H9 (cell line): ENCODE measurements around the gene GGTLC2. TPM values are rescaled to one million over a fixed set of nuclear protein-coding genes. Genes with fewer than 3 reads are reported as not detected.

ENCODE experiments used
- DNase-seq: peaks from one replicate; pipeline ENCODE4 v3.0.0-alpha.2; 2017
- H2AFZ ChIP-seq: one replicate; pipeline ENCODE4 v1.6.1; 2013; ENCODE audit warnings: mild to moderate bottlenecking, low read length, control low read depth, moderate library complexity
- H2AK5ac ChIP-seq: 2 replicates; pipeline ENCODE4 v1.6.1; 2013; ENCODE audit warnings: low read length, control low read depth, mixed read lengths; ENCODE audit not compliant: insufficient read length
- H2BK120ac ChIP-seq: one replicate; pipeline ENCODE4 v1.6.1; 2013; ENCODE audit warnings: low read depth, mild to moderate bottlenecking, low read length, control low read depth, inconsistent platforms; ENCODE audit not compliant: poor library complexity, severe bottlenecking
- H2BK12ac ChIP-seq: 2 replicates; pipeline ENCODE4 v1.6.1; 2013; ENCODE audit warnings: low read length, control low read depth, mixed read lengths, low read depth; ENCODE audit not compliant: insufficient read length
- H2BK15ac ChIP-seq: 2 replicates; pipeline ENCODE4 v1.6.1; 2013; ENCODE audit warnings: low read depth, low read length, control low read depth
- H2BK20ac ChIP-seq: one replicate; pipeline ENCODE4 v1.6.1; 2013; ENCODE audit warnings: low read depth, mild to moderate bottlenecking, low read length, control low read depth, inconsistent platforms; ENCODE audit not compliant: poor library complexity, severe bottlenecking
- H2BK5ac ChIP-seq: 2 replicates; pipeline ENCODE4 v1.6.1; 2013; ENCODE audit warnings: low read length, control low read depth, mixed read lengths; ENCODE audit not compliant: insufficient read length
- H3K14ac ChIP-seq: 2 replicates; pipeline ENCODE4 v1.6.1; 2013; ENCODE audit warnings: low read length, control low read depth; ENCODE audit not compliant: insufficient read depth
- H3K18ac ChIP-seq: 2 replicates; pipeline ENCODE4 v1.6.1; 2013; ENCODE audit warnings: low read depth, mild to moderate bottlenecking, mixed read lengths, low read length, control low read depth; ENCODE audit not compliant: insufficient read length
- H3K23ac ChIP-seq: 2 replicates; pipeline ENCODE4 v1.6.1; 2013; ENCODE audit warnings: low read length, control low read depth, mixed read lengths, low read depth; ENCODE audit not compliant: insufficient read length
- H3K23me2 ChIP-seq: 2 replicates; pipeline ENCODE4 v1.6.1; 2013; ENCODE audit warnings: low read depth, mild to moderate bottlenecking, mixed read lengths, low read length, control low read depth; ENCODE audit not compliant: insufficient read length, poor library complexity, severe bottlenecking
- H3K27ac ChIP-seq: 2 replicates; pipeline ENCODE4 v1.5.1; 2013; ENCODE audit warnings: low read length, control low read depth, mixed read lengths, low read depth; ENCODE audit not compliant: insufficient read length
- H3K27me3 ChIP-seq: 2 replicates; pipeline ENCODE4 v1.6.1; 2013; ENCODE audit warnings: low read length, control low read depth, inconsistent platforms; ENCODE audit not compliant: insufficient read depth
- H3K4ac ChIP-seq: 2 replicates; pipeline ENCODE4 v1.6.1; 2013; ENCODE audit warnings: low read depth, mild to moderate bottlenecking, control low read depth, inconsistent platforms, low read length, moderate library complexity
- H3K4me1 ChIP-seq: 2 replicates; pipeline ENCODE4 v1.6.1; 2013; ENCODE audit warnings: low read length, control low read depth, inconsistent platforms; ENCODE audit not compliant: insufficient read depth
- H3K4me2 ChIP-seq: 2 replicates; pipeline ENCODE4 v1.6.1; 2013; ENCODE audit warnings: low read length, control low read depth, mixed read lengths; ENCODE audit not compliant: insufficient read length, insufficient read depth
- H3K56ac ChIP-seq: 2 replicates; pipeline ENCODE4 v1.6.1; 2013; ENCODE audit warnings: low read depth, mild to moderate bottlenecking, mixed read lengths, low read length, control low read depth; ENCODE audit not compliant: insufficient read length
- H3K79me1 ChIP-seq: 2 replicates; pipeline ENCODE4 v1.6.1; 2013; ENCODE audit warnings: low read depth, mild to moderate bottlenecking, moderate library complexity, low read length, control low read depth, inconsistent platforms; ENCODE audit not compliant: insufficient read depth, poor library complexity, severe bottlenecking
- H3K79me2 ChIP-seq: 2 replicates; pipeline ENCODE4 v1.6.1; 2013; ENCODE audit warnings: low read length, control low read depth, inconsistent platforms; ENCODE audit not compliant: insufficient read depth
- H3K9ac ChIP-seq: 2 replicates; pipeline ENCODE4 v1.6.1; 2013; ENCODE audit warnings: low read length, control low read depth, mixed read lengths; ENCODE audit not compliant: insufficient read length; ENCODE audit errors: extremely low read depth
- H3K9me3 ChIP-seq: one replicate; pipeline ENCODE4 v1.6.1; 2013; ENCODE audit warnings: low read depth, low read length, inconsistent platforms; ENCODE audit not compliant: control insufficient read depth
- H3T11ph ChIP-seq: one replicate; pipeline ENCODE4 v1.6.1; 2013; ENCODE audit warnings: mild to moderate bottlenecking, low read length, control low read depth, inconsistent platforms
- H4K20me1 ChIP-seq: one replicate; pipeline ENCODE4 v1.6.1; 2013; ENCODE audit not compliant: control insufficient read depth, insufficient read length, insufficient read depth
- H4K5ac ChIP-seq: 2 replicates; pipeline ENCODE4 v1.6.1; 2013; ENCODE audit warnings: low read depth, mild to moderate bottlenecking, mixed read lengths, low read length, control low read depth; ENCODE audit not compliant: insufficient read length
- H4K8ac ChIP-seq: replicated peaks from 2 replicates; pipeline ENCODE4 v1.6.1; 2013; ENCODE audit warnings: low read length, control low read depth, mixed read lengths, low read depth; ENCODE audit not compliant: insufficient read length
- H4K91ac ChIP-seq: 2 replicates; pipeline ENCODE4 v1.6.1; 2013; ENCODE audit warnings: low read depth, mild to moderate bottlenecking, moderate library complexity, mixed read lengths, low read length, control low read depth; ENCODE audit not compliant: insufficient read length
- H3K27ac Mint-ChIP-seq, 3 experiments: 2 replicates in 2 of 3; 3 replicates in 1 of 3; pipeline ENCODE4 v1.8.0; 2020 to 2021; ENCODE audit warnings: mixed read lengths in 3 of 3, mild to moderate bottlenecking in 1 of 3, moderate library complexity in 1 of 3
- H3K27me3 Mint-ChIP-seq: 2 replicates; pipeline ENCODE4 v1.8.0; 2021; ENCODE audit warnings: low read depth, mild to moderate bottlenecking, moderate library complexity, mixed read lengths
- H3K36me3 Mint-ChIP-seq, 3 experiments: 2 replicates in 2 of 3; 3 replicates in 1 of 3; pipeline ENCODE4 v1.8.0; 2020 to 2021; ENCODE audit warnings: low read depth in 3 of 3, mixed read lengths in 3 of 3; ENCODE audit not compliant: insufficient read depth in 1 of 3
- H3K4me1 Mint-ChIP-seq, 2 experiments: 2 replicates each; pipeline ENCODE4 v1.8.0; 2020; ENCODE audit warnings: mixed read lengths in 2 of 2
- H3K4me3 Mint-ChIP-seq, 2 experiments: 2 replicates in 1 of 2; 3 replicates in 1 of 2; pipeline ENCODE4 v1.8.0; 2020 to 2021; ENCODE audit warnings: mild to moderate bottlenecking in 2 of 2, mixed read lengths in 2 of 2, moderate library complexity in 1 of 2
- H3K9me3 Mint-ChIP-seq, 2 experiments: 2 replicates in 1 of 2; 3 replicates in 1 of 2; pipeline ENCODE4 v1.8.0; 2020; ENCODE audit warnings: mild to moderate bottlenecking in 2 of 2, mixed read lengths in 2 of 2, moderate library complexity in 1 of 2
- WGBS: extraction: QIAGEN DNeasy Blood & Tissue Kit; methylation state at CpG from one replicate; pipeline ENCODE4 v1.1.7; 2013; ENCODE audit warnings: missing lambda C conversion rate, low lambda C conversion rate, mixed read lengths; ENCODE audit not compliant: insufficient read length; ENCODE audit errors: extremely low coverage; 5-methylcytosine and 5-hydroxymethylcytosine counted together
- total RNA-seq: library from RNA; stranded (reverse); gene quantifications from 2 replicates; pipeline ENCODE4 v1.2.1, GENCODE V29; 2021
- TF ChIP-seq, protein P1 (sequence below): fragments of 200-600 bp; sonication (generic); conservative IDR thresholded peaks from 3 replicates; pipeline ENCODE4 v1.8.0; 2021; ENCODE audit warnings: antibody characterized with exemption, mild to moderate bottlenecking

The GGTLC2 gene
- total RNA-seq, 1 experiment from 2014 or later = not detected

- Histone ChIP-seq H3K56ac (no peak overlapping the region), H2BK15ac (no peak overlapping the region), H3K9me3 (no peaks in the 10 kb centered on the region), H4K91ac (no peak overlapping the region), H2BK12ac (no peak overlapping the region), H3K79me2 (no peaks in the 10 kb centered on the region), H4K5ac (no peak overlapping the region), H3K27me3 (peaks cover 20% of the 10 kb centered on the region; the same call in 1 of the 2 replicates), H3K27ac (no peak overlapping the region), H2BK5ac (no peak overlapping the region), H3T11ph (no peak overlapping the region), H3K23me2 (no peaks in the 10 kb centered on the region), H2BK120ac (no peak overlapping the region), H2AFZ (no peak overlapping the region), H4K8ac (no peak overlapping the region), H3K4me1 (no peaks in the 10 kb centered on the region), H3K23ac (no peak overlapping the region), H2BK20ac (no peak overlapping the region), H3K4ac (no peak overlapping the region), H3K18ac (no peak overlapping the region), H3K9ac (no peak overlapping the region), H3K14ac (no peak overlapping the region), H3K79me1 (no peaks in the 10 kb centered on the region), H2AK5ac (no peak overlapping the region), H4K20me1 (no peaks in the 10 kb centered on the region), H3K4me2 (no peak overlapping the region)
- DNase-seq = no peak
- Mint-ChIP-seq H3K27ac (no peak overlapping the region), H3K4me1 (0 out of 4 replicates have a peak, but pooled peaks cover 0 to 3% of the 10 kb centered on the region in 2 experiments), H3K27me3 (peaks cover 100% of the 10 kb centered on the region), H3K36me3 (no peaks in the 10 kb centered on the region), H3K9me3 (no peaks in the 10 kb centered on the region), H3K4me3 (no peak overlapping the region)
- WGBS = no CpG with 5 or more reads among the region's 5 CpGs
- TF ChIP-seq, protein P1, sequence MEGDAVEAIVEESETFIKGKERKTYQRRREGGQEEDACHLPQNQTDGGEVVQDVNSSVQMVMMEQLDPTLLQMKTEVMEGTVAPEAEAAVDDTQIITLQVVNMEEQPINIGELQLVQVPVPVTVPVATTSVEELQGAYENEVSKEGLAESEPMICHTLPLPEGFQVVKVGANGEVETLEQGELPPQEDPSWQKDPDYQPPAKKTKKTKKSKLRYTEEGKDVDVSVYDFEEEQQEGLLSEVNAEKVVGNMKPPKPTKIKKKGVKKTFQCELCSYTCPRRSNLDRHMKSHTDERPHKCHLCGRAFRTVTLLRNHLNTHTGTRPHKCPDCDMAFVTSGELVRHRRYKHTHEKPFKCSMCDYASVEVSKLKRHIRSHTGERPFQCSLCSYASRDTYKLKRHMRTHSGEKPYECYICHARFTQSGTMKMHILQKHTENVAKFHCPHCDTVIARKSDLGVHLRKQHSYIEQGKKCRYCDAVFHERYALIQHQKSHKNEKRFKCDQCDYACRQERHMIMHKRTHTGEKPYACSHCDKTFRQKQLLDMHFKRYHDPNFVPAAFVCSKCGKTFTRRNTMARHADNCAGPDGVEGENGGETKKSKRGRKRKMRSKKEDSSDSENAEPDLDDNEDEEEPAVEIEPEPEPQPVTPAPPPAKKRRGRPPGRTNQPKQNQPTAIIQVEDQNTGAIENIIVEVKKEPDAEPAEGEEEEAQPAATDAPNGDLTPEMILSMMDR = no peak
Measured at GRCh38 chr22:22691055-22691454, 46.6 kb downstream of the GGTLC2 start.
